ENCODE results near the gene ZSWIM4.
A peak's percentile ranks its signal among the peaks of the same experiment; 100 is the strongest.

ZSWIM4 gene

GRCh38 chr19:13868663-13869062 is 73.4 kb downstream of the ZSWIM4 start:
- H3K27ac ChIP-seq (ENCODE audit: low read depth, low read length) = no peak overlapping the region
- no peak overlapping the region for H3K4me3 ChIP-seq (ENCODE audit: low read depth in 1 of 5, low read length in 5 of 5)
- peaks cover 0 to 2% (median 0%) of the 10 kb centered on the region in 5 donors for H3K27me3 ChIP-seq (ENCODE audit: control insufficient read depth in 5 of 5, insufficient read depth in 4 of 5, low read length in 5 of 5)
- H3K4me1 ChIP-seq (ENCODE audit: control insufficient read depth in 5 of 5, insufficient read depth in 5 of 5, low read length in 5 of 5) = peaks cover 0 to 31% (median 16%) of the 10 kb centered on the region in 5 donors
- no peaks in the 10 kb centered on the region for H3K9me3 ChIP-seq (ENCODE audit: control insufficient read depth in 5 of 5, low read length in 5 of 5)
- no peak overlapping the region for H3K9ac ChIP-seq (ENCODE audit: low read length in 5 of 5)
- H3K36me3 ChIP-seq (ENCODE audit: control insufficient read depth in 5 of 5, insufficient read depth in 5 of 5, low read length in 5 of 5) = no peaks in the 10 kb centered on the region

DNA sequence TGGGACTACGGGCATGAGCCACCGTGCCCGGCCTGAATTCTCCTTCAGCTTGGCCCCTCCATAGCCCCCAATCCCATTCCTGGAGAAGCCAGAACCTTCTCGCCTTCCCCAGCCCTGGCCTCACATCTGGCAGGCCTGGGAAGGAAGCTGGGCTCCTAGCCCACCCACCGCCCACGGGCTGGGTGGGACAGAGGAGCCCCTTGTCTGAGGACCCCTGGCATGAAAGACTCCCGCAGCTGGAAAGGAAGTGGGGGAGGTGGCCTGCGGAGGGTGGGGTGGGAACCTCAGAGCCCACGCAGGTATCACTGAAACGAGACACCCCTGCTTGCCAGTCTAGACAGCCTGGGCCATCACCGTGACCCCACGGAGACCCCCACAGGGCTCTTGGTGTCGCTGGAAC is 74.0 kb downstream of the ZSWIM4 start:
- Histone ChIP-seq H3K4me3 (ENCODE audit: low read depth in 1 of 5, low read length in 5 of 5) (no peak overlapping the region), H3K27ac (ENCODE audit: low read depth, low read length) (no peak overlapping the region), H3K4me1 (ENCODE audit: control insufficient read depth in 5 of 5, insufficient read depth in 5 of 5, low read length in 5 of 5) (peaks cover 2 to 33% (median 21%) of the 10 kb centered on the region in 5 donors), H3K9me3 (ENCODE audit: control insufficient read depth in 5 of 5, low read length in 5 of 5) (no peaks in the 10 kb centered on the region), H3K36me3 (ENCODE audit: control insufficient read depth in 5 of 5, insufficient read depth in 5 of 5, low read length in 5 of 5) (no peaks in the 10 kb centered on the region), H3K9ac (ENCODE audit: low read length in 5 of 5) (no peak overlapping the region), H3K27me3 (ENCODE audit: control insufficient read depth in 5 of 5, insufficient read depth in 4 of 5, low read length in 5 of 5) (peaks cover 0 to 2% (median 0%) of the 10 kb centered on the region in 5 donors)

GRCh38 chr19:13870873-13871272 is 75.6 kb downstream of the ZSWIM4 start:
- peaks cover 0 to 2% (median 0%) of the 10 kb centered on the region in 5 donors for H3K27me3 ChIP-seq (ENCODE audit: control insufficient read depth in 5 of 5, insufficient read depth in 4 of 5, low read length in 5 of 5)
- no peaks in the 10 kb centered on the region for H3K9me3 ChIP-seq (ENCODE audit: control insufficient read depth in 5 of 5, low read length in 5 of 5)
- H3K36me3 ChIP-seq (ENCODE audit: control insufficient read depth in 5 of 5, insufficient read depth in 5 of 5, low read length in 5 of 5) = no peaks in the 10 kb centered on the region
- H3K9ac ChIP-seq (ENCODE audit: low read length in 5 of 5) = no peak overlapping the region
- no peak overlapping the region for H3K4me3 ChIP-seq (ENCODE audit: low read depth in 1 of 5, low read length in 5 of 5)
- H3K4me1 ChIP-seq (ENCODE audit: control insufficient read depth in 5 of 5, insufficient read depth in 5 of 5, low read length in 5 of 5) = peaks cover 2 to 27% (median 20%) of the 10 kb centered on the region in 5 donors
- H3K27ac ChIP-seq (ENCODE audit: low read depth, low read length) = no peak overlapping the region

- Histone ChIP-seq H3K9ac (ENCODE audit: low read length in 5 of 5) (peak overlapping the region in 3 of 5 donors; percentile 35 to 39 (median 37)), H3K36me3 (ENCODE audit: control insufficient read depth in 5 of 5, insufficient read depth in 5 of 5, low read length in 5 of 5) (no peaks in the 10 kb centered on the region), H3K27ac (ENCODE audit: low read depth, low read length) (no peak overlapping the region), H3K9me3 (ENCODE audit: control insufficient read depth in 5 of 5, low read length in 5 of 5) (no peaks in the 10 kb centered on the region), H3K27me3 (ENCODE audit: control insufficient read depth in 5 of 5, insufficient read depth in 4 of 5, low read length in 5 of 5) (peaks cover 0 to 2% (median 0%) of the 10 kb centered on the region in 5 donors), H3K4me1 (ENCODE audit: control insufficient read depth in 5 of 5, insufficient read depth in 5 of 5, low read length in 5 of 5) (peaks cover 2 to 20% (median 13%) of the 10 kb centered on the region in 5 donors), H3K4me3 (ENCODE audit: low read depth in 1 of 5, low read length in 5 of 5) (peak overlapping the region in 4 of 5 donors; percentile 17 to 60 (median 52))
These were observed 77.1 kb downstream of the ZSWIM4 start for GRCh38 chr19:13872339-13872694.

- no peak overlapping the region for H3K27ac ChIP-seq (ENCODE audit: low read depth, low read length)
- H3K36me3 ChIP-seq (ENCODE audit: control insufficient read depth in 5 of 5, insufficient read depth in 5 of 5, low read length in 5 of 5) = no peaks in the 10 kb centered on the region
- H3K27me3 ChIP-seq (ENCODE audit: control insufficient read depth in 5 of 5, insufficient read depth in 4 of 5, low read length in 5 of 5) = peaks cover 0 to 2% (median 0%) of the 10 kb centered on the region in 5 donors
- peaks cover 2 to 20% (median 13%) of the 10 kb centered on the region in 5 donors for H3K4me1 ChIP-seq (ENCODE audit: control insufficient read depth in 5 of 5, insufficient read depth in 5 of 5, low read length in 5 of 5)
- peak overlapping the region; percentile 17 to 60 (median 53) for H3K4me3 ChIP-seq (ENCODE audit: low read depth in 1 of 5, low read length in 5 of 5)
- peak overlapping the region in 3 of 5 donors; percentile 35 to 39 (median 37) for H3K9ac ChIP-seq (ENCODE audit: low read length in 5 of 5)
- no peaks in the 10 kb centered on the region for H3K9me3 ChIP-seq (ENCODE audit: control insufficient read depth in 5 of 5, low read length in 5 of 5)
These were observed 77.6 kb downstream of the ZSWIM4 start for GRCh38 chr19:13872695-13873389.

- no peak overlapping the region for H3K4me3 ChIP-seq (ENCODE audit: low read depth in 1 of 5, low read length in 5 of 5)
- H3K36me3 ChIP-seq (ENCODE audit: control insufficient read depth in 5 of 5, insufficient read depth in 5 of 5, low read length in 5 of 5) = no peaks in the 10 kb centered on the region
- peaks cover 2 to 20% (median 13%) of the 10 kb centered on the region in 5 donors for H3K4me1 ChIP-seq (ENCODE audit: control insufficient read depth in 5 of 5, insufficient read depth in 5 of 5, low read length in 5 of 5)
- no peak overlapping the region for H3K27ac ChIP-seq (ENCODE audit: low read depth, low read length)
- H3K9me3 ChIP-seq (ENCODE audit: control insufficient read depth in 5 of 5, low read length in 5 of 5) = no peaks in the 10 kb centered on the region
- H3K9ac ChIP-seq (ENCODE audit: low read length in 5 of 5) = no peak overlapping the region
- peaks cover 0 to 2% (median 0%) of the 10 kb centered on the region in 5 donors for H3K27me3 ChIP-seq (ENCODE audit: control insufficient read depth in 5 of 5, insufficient read depth in 4 of 5, low read length in 5 of 5)
These were observed 78.7 kb downstream of the ZSWIM4 start for GRCh38 chr19:13873834-13874515.

DNA sequence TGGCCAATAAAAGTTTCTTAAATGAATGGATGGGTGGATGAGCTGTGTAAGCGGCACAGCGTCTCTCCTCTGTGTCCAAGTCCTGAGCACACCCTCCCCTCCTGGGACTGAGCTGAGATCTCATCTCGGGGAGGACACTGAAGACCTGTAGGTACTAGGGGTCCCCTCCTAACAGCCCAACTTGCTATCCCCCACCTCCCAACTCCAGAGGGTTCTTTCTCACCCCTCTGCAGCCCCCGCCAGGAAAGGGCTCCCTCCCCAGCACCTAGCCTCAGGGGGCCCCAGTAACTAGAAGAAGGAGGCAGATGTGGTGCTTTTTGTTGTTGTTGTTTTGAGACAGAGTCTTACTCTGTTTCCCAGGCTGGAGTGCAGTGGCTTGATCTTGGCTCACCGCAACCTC is 80.6 kb downstream of the ZSWIM4 start:
- no peak overlapping the region for H3K4me3 ChIP-seq (ENCODE audit: low read depth in 1 of 5, low read length in 5 of 5)
- peaks cover 2 to 31% (median 19%) of the 10 kb centered on the region in 5 donors for H3K4me1 ChIP-seq (ENCODE audit: control insufficient read depth in 5 of 5, insufficient read depth in 5 of 5, low read length in 5 of 5)
- H3K9ac ChIP-seq (ENCODE audit: low read length in 5 of 5) = no peak overlapping the region
- H3K27me3 ChIP-seq (ENCODE audit: control insufficient read depth in 5 of 5, insufficient read depth in 4 of 5, low read length in 5 of 5) = peaks cover 0 to 2% (median 0%) of the 10 kb centered on the region in 5 donors
- no peak overlapping the region for H3K27ac ChIP-seq (ENCODE audit: low read depth, low read length)
- H3K9me3 ChIP-seq (ENCODE audit: control insufficient read depth in 5 of 5, low read length in 5 of 5) = no peaks in the 10 kb centered on the region
- no peaks in the 10 kb centered on the region for H3K36me3 ChIP-seq (ENCODE audit: control insufficient read depth in 5 of 5, insufficient read depth in 5 of 5, low read length in 5 of 5)

GRCh38 chr19:13876834-13877233 is 81.6 kb downstream of the ZSWIM4 start, which contains the start of gene NANOS3:
TSS of gene NANOS3 (plus strand) at chr19:13877134. CDS start at chr19:13877249, 115 bp downstream.
- Histone ChIP-seq H3K9me3 (ENCODE audit: control insufficient read depth in 5 of 5, low read length in 5 of 5) (no peaks in the 10 kb centered on the region), H3K9ac (ENCODE audit: low read length in 5 of 5) (peak within 1 kb of the TSS in 1 of 5 donors; percentile 35), H3K4me1 (ENCODE audit: control insufficient read depth in 5 of 5, insufficient read depth in 5 of 5, low read length in 5 of 5) (peaks cover 2 to 41% (median 28%) of the 10 kb centered on the region in 5 donors), H3K4me3 (ENCODE audit: low read depth in 1 of 5, low read length in 5 of 5) (no peak within 1 kb of the TSS), H3K27ac (ENCODE audit: low read depth, low read length) (no peak within 1 kb of the TSS), H3K36me3 (ENCODE audit: control insufficient read depth in 5 of 5, insufficient read depth in 5 of 5, low read length in 5 of 5) (no peaks in the 10 kb centered on the region), H3K27me3 (ENCODE audit: control insufficient read depth in 5 of 5, insufficient read depth in 4 of 5, low read length in 5 of 5) (peaks cover 0 to 2% (median 0%) of the 10 kb centered on the region in 5 donors)

GRCh38 chr19:13877303-13877702 is 82.1 kb downstream of the ZSWIM4 start:
- Histone ChIP-seq H3K9ac (ENCODE audit: low read length in 5 of 5) (peak overlapping the region in 1 of 5 donors; percentile 35), H3K27me3 (ENCODE audit: control insufficient read depth in 5 of 5, insufficient read depth in 4 of 5, low read length in 5 of 5) (peaks cover 0 to 2% (median 0%) of the 10 kb centered on the region in 5 donors), H3K9me3 (ENCODE audit: control insufficient read depth in 5 of 5, low read length in 5 of 5) (no peaks in the 10 kb centered on the region), H3K36me3 (ENCODE audit: control insufficient read depth in 5 of 5, insufficient read depth in 5 of 5, low read length in 5 of 5) (no peaks in the 10 kb centered on the region), H3K4me1 (ENCODE audit: control insufficient read depth in 5 of 5, insufficient read depth in 5 of 5, low read length in 5 of 5) (peaks cover 2 to 45% (median 33%) of the 10 kb centered on the region in 5 donors), H3K27ac (ENCODE audit: low read depth, low read length) (no peak overlapping the region), H3K4me3 (ENCODE audit: low read depth in 1 of 5, low read length in 5 of 5) (no peak overlapping the region)

All from subcutaneous abdominal adipose tissue (tissue), 5 donors.